Measurements from ENCODE around the gene INPP5D.
"Not testable (repeated sequence)": the region's sequence is repeated elsewhere in the genome, so short reads cannot be mapped to it uniquely, and the experiment has no call there.

INPP5D gene

GRCh38 chr2:233032551-233033320, 27.4 kb upstream of the INPP5D start, which contains the start of gene NEU2:
NEU2 (plus strand) TSS chr2:233032672; CDS start chr2:233032672, 0 bp downstream.
- no peak for DNase-seq (ENCODE audit: low read depth)

GRCh38 chr2:233033672-233034071, 26.5 kb upstream of the INPP5D start:
- no peak for DNase-seq (ENCODE audit: low read depth)

- DNase-seq (ENCODE audit: low read depth), result no peak
These were observed 25.9 kb upstream of the INPP5D start for GRCh38 chr2:233034091-233034882.

GRCh38 chr2:233035426-233036161, 24.5 kb upstream of the INPP5D start:
- no peak for DNase-seq (ENCODE audit: low read depth)

- no peak for DNase-seq (ENCODE audit: low read depth)
These were observed 23.8 kb upstream of the INPP5D start for GRCh38 chr2:233036162-233036838.

GRCh38 chr2:233037078-233037477, 23.1 kb upstream of the INPP5D start:
- DNase-seq (ENCODE audit: low read depth), result no peak

GRCh38 chr2:233039212-233039845, 20.8 kb upstream of the INPP5D start:
- no peak for DNase-seq (ENCODE audit: low read depth)

- DNase-seq (ENCODE audit: low read depth), result no peak
These were observed 20.2 kb upstream of the INPP5D start for GRCh38 chr2:233039846-233040530.

GRCh38 chr2:233040571-233040970, 19.6 kb upstream of the INPP5D start:
- DNase-seq (ENCODE audit: low read depth), result no peak

- DNase-seq (ENCODE audit: low read depth), result no peak
These were observed 18.3 kb upstream of the INPP5D start for GRCh38 chr2:233041722-233042323.

- no peak for DNase-seq (ENCODE audit: low read depth)
These were observed 17.6 kb upstream of the INPP5D start for GRCh38 chr2:233042549-233042948.

GRCh38 chr2:233044974-233045605, 15.1 kb upstream of the INPP5D start:
- no peak for DNase-seq (ENCODE audit: low read depth)

GRCh38 chr2:233047206-233047605, 12.9 kb upstream of the INPP5D start:
- no peak for DNase-seq (ENCODE audit: low read depth)

- DNase-seq (ENCODE audit: low read depth), result no peak
These were observed 12.5 kb upstream of the INPP5D start for GRCh38 chr2:233047667-233048066.

- DNase-seq (ENCODE audit: low read depth), result no peak
These were observed 11.5 kb upstream of the INPP5D start for GRCh38 chr2:233048569-233049193.

GRCh38 chr2:233049194-233049761, 10.9 kb upstream of the INPP5D start:
- no peak for DNase-seq (ENCODE audit: low read depth)

- no peak for DNase-seq (ENCODE audit: low read depth)
These were observed 8.6 kb upstream of the INPP5D start for GRCh38 chr2:233051241-233052149.

- not testable (repeated sequence) for DNase-seq (ENCODE audit: low read depth)
These were observed 7.6 kb upstream of the INPP5D start for GRCh38 chr2:233052517-233052916.

Measured in HS-27A (cell line).